ENCODE data around the gene KCTD5.

The KCTD5 gene

GRCh38 chr16:2752850-2753732 lies 70.8 kb downstream of the KCTD5 start:
- DNase-seq = peak; percentile 73

- DNase-seq = no peak
These were observed 71.4 kb downstream of the KCTD5 start for GRCh38 chr16:2753733-2754020.

- no peak for DNase-seq
These were observed 72.8 kb downstream of the KCTD5 start for GRCh38 chr16:2755158-2755557.

GRCh38 chr16:2756288-2757015 lies 74.1 kb downstream of the KCTD5 start:
- no peak for DNase-seq

- DNase-seq = no peak
These were observed 75.0 kb downstream of the KCTD5 start for GRCh38 chr16:2757344-2757743.
